HepG2 (cell line): Measurements from ENCODE around the gene TRNP1. TPM values are rescaled to one million over a fixed set of nuclear protein-coding genes. Genes with fewer than 3 reads are reported as not detected.

ENCODE experiments used
- BCL3 ChIP-seq: sonication (generic); formaldehyde crosslinking; IDR thresholded peaks from 2 replicates; pipeline ENCODE4 v1.5.1; 2020; ENCODE audit warnings: mild to moderate bottlenecking, missing genetic modification reagents, moderate library complexity
- DMAP1 ChIP-seq: IDR thresholded peaks from 2 replicates; pipeline ENCODE4 v1.6.1; 2016
- GABPA ChIP-seq, 2 experiments: IDR thresholded peaks; 2 replicates each; pipeline ENCODE4 v1.6.1; 2011 to 2016; ENCODE audit warnings: low read depth in 2 of 2, low read length in 1 of 2, missing biosample characterization in 1 of 2, missing genetic modification characterization in 1 of 2
- GMEB1 ChIP-seq: sonication (generic); formaldehyde crosslinking; IDR thresholded peaks from 2 replicates; pipeline ENCODE4 v1.5.1; 2020; ENCODE audit warnings: missing genetic modification reagents, mild to moderate bottlenecking, borderline replicate concordance
- HDAC1 ChIP-seq: sonication (generic); formaldehyde crosslinking; IDR thresholded peaks from 2 replicates; pipeline ENCODE4 v1.5.1; 2020; ENCODE audit warnings: mild to moderate bottlenecking, missing genetic modification reagents
- MEF2D ChIP-seq: sonication (generic); formaldehyde crosslinking; IDR thresholded peaks from 2 replicates; pipeline ENCODE4 v1.5.1; 2020; ENCODE audit warnings: mild to moderate bottlenecking, missing genetic modification reagents
- MYC ChIP-seq: sonication (generic); formaldehyde crosslinking; IDR thresholded peaks from 2 replicates; pipeline ENCODE4 v1.9.0; 2021; ENCODE audit warnings: missing genetic modification reagents, borderline replicate concordance
- NR1H2 ChIP-seq: sonication (generic); formaldehyde crosslinking; IDR thresholded peaks from 2 replicates; pipeline ENCODE4 v1.8.1; 2022; ENCODE audit warnings: low read depth, missing genetic modification reagents, borderline replicate concordance
- PTBP1 ChIP-seq: fragments of 200-400 bp; formaldehyde crosslinking; IDR thresholded peaks from 2 replicates; pipeline ENCODE4 v1.6.1; 2018; ENCODE audit warnings: low read length, low read depth; ENCODE audit not compliant: poor library complexity, severe bottlenecking
- SP140L ChIP-seq: sonication (generic); formaldehyde crosslinking; IDR thresholded peaks from 2 replicates; pipeline ENCODE4 v1.4.0; 2020; ENCODE audit warnings: missing genetic modification reagents, borderline replicate concordance
- TEAD2 ChIP-seq: sonication (generic); formaldehyde crosslinking; IDR thresholded peaks from 2 replicates; pipeline ENCODE4 v1.9.0; 2021; ENCODE audit warnings: missing genetic modification reagents
- YY1 ChIP-seq: IDR thresholded peaks from 2 replicates; pipeline ENCODE4 v1.6.1; 2011; ENCODE audit warnings: low read length, low read depth, moderate library complexity, mild to moderate bottlenecking; ENCODE audit not compliant: insufficient read depth, insufficient replicate concordance
- ZNF138 ChIP-seq: sonication (generic); formaldehyde crosslinking; IDR thresholded peaks from 2 replicates; pipeline ENCODE4 v1.5.0; 2020; ENCODE audit warnings: mild to moderate bottlenecking, low read depth, missing genetic modification reagents
- ZNF333 ChIP-seq: sonication (generic); formaldehyde crosslinking; IDR thresholded peaks from 2 replicates; pipeline ENCODE4 v1.4.0; 2020; ENCODE audit warnings: mild to moderate bottlenecking, missing genetic modification reagents, borderline replicate concordance
- ZNF382 ChIP-seq: sonication (generic); formaldehyde crosslinking; IDR thresholded peaks from 2 replicates; pipeline ENCODE4 v1.5.0; 2020; ENCODE audit warnings: missing genetic modification reagents, mild to moderate bottlenecking, borderline replicate concordance
- ZNF558 ChIP-seq: sonication (generic); formaldehyde crosslinking; IDR thresholded peaks from 2 replicates; pipeline ENCODE4 v1.9.0; 2022; ENCODE audit warnings: mild to moderate bottlenecking, missing genetic modification reagents, borderline replicate concordance
- ZNF614 ChIP-seq: IDR thresholded peaks from 2 replicates; pipeline ENCODE4 v1.6.1; 2018; ENCODE audit warnings: missing biosample characterization, missing genetic modification reagents, inconsistent platforms, borderline replicate concordance
- ZNF775 ChIP-seq: sonication (generic); formaldehyde crosslinking; IDR thresholded peaks from 2 replicates; pipeline ENCODE4 v1.4.0; 2020; ENCODE audit warnings: missing genetic modification reagents, mild to moderate bottlenecking, moderate library complexity, borderline replicate concordance
- polyA plus RNA-seq, 8 experiments: library from polyadenylated mRNA; depleted of rRNA in 3 of 8; stranded (reverse) in 7 of 8; unstranded in 1 of 8; fragments of >200 nt; fragmentation: Illumina TruSeq in 4 of 8; extraction: Trizol in 4 of 8; gene quantifications; 2 replicates each; pipeline versions ENCODE4 v1.2.1 to v1.2.3, GENCODE V29; 2011 to 2016; ENCODE audit warnings: low read depth in 4 of 8, missing spikeins in 1 of 8, mixed read lengths in 1 of 8; ENCODE audit not compliant: insufficient read depth in 1 of 8
- total RNA-seq, 5 experiments: library from RNA; depleted of rRNA; stranded (reverse); fragments of >200 nt; fragmentation: Illumina TruSeq; extraction: Trizol; gene quantifications; 2 replicates each; pipeline ENCODE4 v1.2.3, GENCODE V29; 2016; ENCODE audit warnings: low read depth in 1 of 5
- TF ChIP-seq, protein P1 (sequence below): sonication (generic); formaldehyde crosslinking; IDR thresholded peaks from 2 replicates; pipeline ENCODE4 v1.5.0; 2020; ENCODE audit warnings: missing genetic modification reagents
- TF ChIP-seq, protein P2 (sequence below): sonication (generic); formaldehyde crosslinking; IDR thresholded peaks from 2 replicates; pipeline ENCODE4 v1.4.0; 2020; ENCODE audit warnings: missing genetic modification reagents
- TF ChIP-seq, protein P3 (sequence below): sonication (generic); formaldehyde crosslinking; IDR thresholded peaks from 2 replicates; pipeline ENCODE4 v1.9.0; 2021; ENCODE audit warnings: missing genetic modification reagents, borderline replicate concordance

TRNP1 gene
- total and polyA plus RNA-seq, 2 of the 13 experiments (the other 11 are each of a cell fraction or from before 2014, with no cell fraction given), result 42.0 to 158 TPM

GRCh38 chr1:26993237-26994019, at the start of gene TRNP1 (continued):
- TF ChIP-seq ZNF775 (CRISPR knock-in tag) (no peak), GMEB1 (0 out of 2 replicates have a peak, but pooled peaks have one; percentile 30), TEAD2 (CRISPR knock-in tag) (no peak), NR1H2 (CRISPR knock-in tag) (peak; percentile 85), SP140L (0 out of 2 replicates have a peak, but pooled peaks have one; percentile 11), PTBP1 (no peak), ZNF138 (CRISPR knock-in tag) (peak; percentile 68; the same call in 1 of the 2 replicates), GABPA (IDR thresholded peaks at IDR 0.05; ENCODE audit: low read depth, low read length) (no peak), GABPA (CRISPR knock-in tag; IDR thresholded peaks at IDR 0.05; ENCODE audit: low read depth) (0 out of 2 replicates have a peak, but pooled peaks have one; percentile 17), BCL3 (CRISPR knock-in tag) (peak; percentile 58; the same call in 1 of the 2 replicates), ZNF614 (peak; percentile 9; the same call in 1 of the 2 replicates), ZNF558 (peak; percentile 92; the same call in 1 of the 2 replicates), ZNF333 (CRISPR knock-in tag) (peak; percentile 50; the same call in 1 of the 2 replicates), HDAC1 (CRISPR knock-in tag) (peak; percentile 91), DMAP1 (peak; percentile 38; the same call in 1 of the 2 replicates), YY1 (peak; percentile 67), MYC (CRISPR knock-in tag) (peak; percentile 86), ZNF382 (CRISPR knock-in tag) (no peak), MEF2D (CRISPR knock-in tag) (no peak)
- TF ChIP-seq, protein P1, sequence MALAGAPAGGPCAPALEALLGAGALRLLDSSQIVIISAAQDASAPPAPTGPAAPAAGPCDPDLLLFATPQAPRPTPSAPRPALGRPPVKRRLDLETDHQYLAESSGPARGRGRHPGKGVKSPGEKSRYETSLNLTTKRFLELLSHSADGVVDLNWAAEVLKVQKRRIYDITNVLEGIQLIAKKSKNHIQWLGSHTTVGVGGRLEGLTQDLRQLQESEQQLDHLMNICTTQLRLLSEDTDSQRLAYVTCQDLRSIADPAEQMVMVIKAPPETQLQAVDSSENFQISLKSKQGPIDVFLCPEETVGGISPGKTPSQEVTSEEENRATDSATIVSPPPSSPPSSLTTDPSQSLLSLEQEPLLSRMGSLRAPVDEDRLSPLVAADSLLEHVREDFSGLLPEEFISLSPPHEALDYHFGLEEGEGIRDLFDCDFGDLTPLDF, result peak; percentile 44; the same call in 1 of the 2 replicates
- TF ChIP-seq, protein P2, sequence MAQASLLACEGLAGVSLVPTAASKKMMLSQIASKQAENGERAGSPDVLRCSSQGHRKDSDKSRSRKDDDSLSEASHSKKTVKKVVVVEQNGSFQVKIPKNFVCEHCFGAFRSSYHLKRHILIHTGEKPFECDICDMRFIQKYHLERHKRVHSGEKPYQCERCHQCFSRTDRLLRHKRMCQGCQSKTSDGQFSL (CRISPR knock-in tag), result peak; percentile 85
- TF ChIP-seq, protein P3, sequence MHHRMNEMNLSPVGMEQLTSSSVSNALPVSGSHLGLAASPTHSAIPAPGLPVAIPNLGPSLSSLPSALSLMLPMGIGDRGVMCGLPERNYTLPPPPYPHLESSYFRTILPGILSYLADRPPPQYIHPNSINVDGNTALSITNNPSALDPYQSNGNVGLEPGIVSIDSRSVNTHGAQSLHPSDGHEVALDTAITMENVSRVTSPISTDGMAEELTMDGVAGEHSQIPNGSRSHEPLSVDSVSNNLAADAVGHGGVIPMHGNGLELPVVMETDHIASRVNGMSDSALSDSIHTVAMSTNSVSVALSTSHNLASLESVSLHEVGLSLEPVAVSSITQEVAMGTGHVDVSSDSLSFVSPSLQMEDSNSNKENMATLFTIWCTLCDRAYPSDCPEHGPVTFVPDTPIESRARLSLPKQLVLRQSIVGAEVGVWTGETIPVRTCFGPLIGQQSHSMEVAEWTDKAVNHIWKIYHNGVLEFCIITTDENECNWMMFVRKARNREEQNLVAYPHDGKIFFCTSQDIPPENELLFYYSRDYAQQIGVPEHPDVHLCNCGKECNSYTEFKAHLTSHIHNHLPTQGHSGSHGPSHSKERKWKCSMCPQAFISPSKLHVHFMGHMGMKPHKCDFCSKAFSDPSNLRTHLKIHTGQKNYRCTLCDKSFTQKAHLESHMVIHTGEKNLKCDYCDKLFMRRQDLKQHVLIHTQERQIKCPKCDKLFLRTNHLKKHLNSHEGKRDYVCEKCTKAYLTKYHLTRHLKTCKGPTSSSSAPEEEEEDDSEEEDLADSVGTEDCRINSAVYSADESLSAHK (CRISPR knock-in tag), result no peak
